Measurements from ENCODE around the gene FRZB.

GRCh38 chr2:182890305-182890704, 23.9 kb upstream of the FRZB start:
- TF ChIP-seq CTCF (IDR thresholded peaks at IDR 0.05) (no peak), POLR2A (IDR thresholded peaks at IDR 0.05) (no peak)
